ENCODE data around the gene ZSCAN18. TPM values are rescaled to one million over a fixed set of nuclear protein-coding genes. Genes with fewer than 3 reads are reported as not detected.

Gene ZSCAN18
- total and polyA plus RNA-seq, 9 of the 15 experiments (the other 6 are each of a cell fraction or from before 2014, with no cell fraction given), result 0.07 to 1.9 (median 0.31) TPM; not detected in 1

DNA sequence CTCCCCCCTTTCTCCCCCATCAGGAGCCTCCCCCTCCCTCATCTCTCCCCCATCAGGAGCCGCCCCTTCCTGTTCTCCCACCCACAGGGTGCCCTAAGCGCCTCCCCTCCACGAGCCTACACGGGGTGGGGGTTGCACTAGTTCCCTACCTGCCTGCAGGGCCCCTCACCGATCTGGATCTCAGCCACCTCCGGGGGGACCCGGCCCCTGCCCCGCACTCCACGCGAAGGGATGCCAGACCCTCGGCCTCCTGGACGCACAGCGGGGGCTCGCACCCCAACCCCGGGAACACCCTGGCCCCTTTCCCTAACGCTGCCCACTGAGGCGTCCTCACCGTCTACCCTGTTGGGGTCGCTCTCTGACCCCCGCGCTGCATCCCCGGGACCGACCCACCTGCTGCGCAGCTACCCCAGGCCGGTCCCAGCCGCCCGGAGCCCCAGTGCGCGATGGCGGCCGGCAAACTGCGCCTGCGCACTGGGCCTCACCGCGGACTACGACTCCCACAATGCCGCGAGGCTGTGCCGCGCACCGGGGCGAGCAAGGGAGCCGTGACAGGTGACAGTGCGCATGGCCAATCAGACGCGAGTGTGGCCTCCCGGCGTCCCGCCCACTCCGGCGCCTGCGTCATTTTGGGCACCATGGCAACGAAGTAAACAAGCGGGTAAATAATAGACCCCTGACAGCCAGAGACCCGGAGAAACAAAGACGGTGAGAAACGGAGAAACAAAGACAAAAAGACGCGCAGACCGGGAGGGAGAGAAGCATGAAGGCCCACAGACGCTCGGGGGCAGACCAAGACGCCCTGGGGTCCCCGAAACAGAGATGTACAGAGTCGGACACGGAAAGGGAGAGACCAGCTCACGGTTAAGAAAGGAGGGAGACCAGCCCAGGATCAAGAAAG is at the start of gene ZSCAN18 (continued):
- TF ChIP-seq, protein P1, sequence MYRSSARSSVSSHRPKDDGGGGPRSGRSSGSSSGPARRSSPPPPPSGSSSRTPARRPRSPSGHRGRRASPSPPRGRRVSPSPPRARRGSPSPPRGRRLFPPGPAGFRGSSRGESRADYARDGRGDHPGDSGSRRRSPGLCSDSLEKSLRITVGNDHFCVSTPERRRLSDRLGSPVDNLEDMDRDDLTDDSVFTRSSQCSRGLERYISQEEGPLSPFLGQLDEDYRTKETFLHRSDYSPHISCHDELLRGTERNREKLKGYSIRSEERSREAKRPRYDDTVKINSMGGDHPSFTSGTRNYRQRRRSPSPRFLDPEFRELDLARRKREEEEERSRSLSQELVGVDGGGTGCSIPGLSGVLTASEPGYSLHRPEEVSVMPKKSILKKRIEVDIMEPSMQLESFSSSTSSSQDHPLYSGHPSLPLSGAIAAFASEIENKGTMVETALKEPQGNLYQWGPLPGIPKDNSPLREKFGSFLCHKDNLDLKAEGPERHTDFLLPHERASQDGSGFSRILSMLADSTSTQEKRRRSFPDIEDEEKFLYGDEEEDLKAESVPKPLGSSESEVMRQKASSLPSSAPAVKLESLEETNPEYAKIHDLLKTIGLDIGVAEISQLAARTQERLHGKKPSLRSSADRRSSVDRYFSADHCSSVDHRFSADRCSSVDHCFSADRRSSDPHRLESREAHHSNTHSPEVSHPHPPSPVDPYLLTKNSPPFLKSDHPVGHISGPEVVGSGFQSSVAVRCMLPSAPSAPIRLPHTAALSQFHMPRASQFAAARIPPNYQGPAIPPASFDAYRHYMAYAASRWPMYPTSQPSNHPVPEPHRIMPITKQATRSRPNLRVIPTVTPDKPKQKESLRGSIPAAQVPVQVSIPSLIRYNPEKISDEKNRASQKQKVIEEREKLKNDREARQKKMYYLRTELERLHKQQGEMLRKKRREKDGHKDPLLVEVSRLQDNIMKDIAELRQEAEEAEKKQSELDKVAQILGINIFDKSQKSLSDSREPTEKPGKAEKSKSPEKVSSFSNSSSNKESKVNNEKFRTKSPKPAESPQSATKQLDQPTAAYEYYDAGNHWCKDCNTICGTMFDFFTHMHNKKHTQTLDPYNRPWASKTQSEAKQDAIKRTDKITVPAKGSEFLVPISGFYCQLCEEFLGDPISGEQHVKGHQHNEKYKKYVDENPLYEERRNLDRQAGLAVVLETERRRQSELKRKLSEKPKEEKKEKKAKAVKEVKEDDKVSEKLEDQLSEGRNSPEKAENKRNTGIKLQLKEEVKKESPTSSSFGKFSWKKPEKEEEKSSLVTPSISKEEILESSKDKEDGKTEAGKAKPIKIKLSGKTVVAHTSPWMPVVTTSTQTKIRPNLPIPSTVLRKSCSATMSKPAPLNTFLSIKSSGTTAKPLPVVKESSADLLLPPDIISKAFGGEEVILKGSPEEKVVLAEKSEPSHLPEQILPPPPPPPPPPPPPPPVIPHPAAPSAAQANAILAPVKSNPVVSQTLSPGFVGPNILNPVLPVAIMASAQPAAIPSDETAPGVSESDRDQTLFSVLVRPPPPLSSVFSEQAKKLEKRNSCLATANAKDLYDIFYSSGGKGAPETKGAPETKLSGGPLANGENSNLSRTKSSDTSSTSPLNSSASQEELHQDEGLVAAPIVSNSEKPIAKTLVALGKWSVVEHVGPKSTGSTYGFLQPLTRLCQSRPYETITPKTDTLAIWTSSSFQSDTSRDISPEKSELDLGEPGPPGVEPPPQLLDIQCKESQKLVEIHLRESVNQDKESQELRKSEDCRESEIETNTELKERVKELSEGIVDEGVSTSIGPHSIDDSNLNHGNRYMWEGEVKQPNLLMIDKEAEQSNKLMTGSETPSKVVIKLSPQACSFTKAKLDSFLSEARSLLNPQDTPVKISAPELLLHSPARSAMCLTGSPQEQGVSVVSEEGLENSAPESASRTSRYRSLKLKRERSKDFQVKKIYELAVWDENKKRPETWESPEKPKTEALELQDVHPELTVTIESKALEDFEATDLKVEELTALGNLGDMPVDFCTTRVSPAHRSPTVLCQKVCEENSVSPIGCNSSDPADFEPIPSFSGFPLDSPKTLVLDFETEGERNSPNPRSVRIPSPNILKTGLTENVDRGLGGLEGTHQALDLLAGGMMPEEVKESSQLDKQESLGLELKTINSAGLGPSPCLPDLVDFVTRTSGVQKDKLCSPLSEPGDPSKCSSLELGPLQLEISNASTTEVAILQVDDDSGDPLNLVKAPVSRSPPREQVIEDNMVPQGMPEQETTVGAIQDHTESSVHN (IDR thresholded peaks at IDR 0.05; ENCODE audit: borderline replicate concordance in 1 of 2, low read depth in 1 of 2), result no peak
- TF ChIP-seq TFAM (CRISPR knock-in tag; conservative IDR thresholded peaks at IDR 0.05), result no peak
- peak; percentile 43; the same call in 1 of the 2 replicates for TF ChIP-seq ATF7 (IDR thresholded peaks at IDR 0.05)
- TF ChIP-seq, protein P2, sequence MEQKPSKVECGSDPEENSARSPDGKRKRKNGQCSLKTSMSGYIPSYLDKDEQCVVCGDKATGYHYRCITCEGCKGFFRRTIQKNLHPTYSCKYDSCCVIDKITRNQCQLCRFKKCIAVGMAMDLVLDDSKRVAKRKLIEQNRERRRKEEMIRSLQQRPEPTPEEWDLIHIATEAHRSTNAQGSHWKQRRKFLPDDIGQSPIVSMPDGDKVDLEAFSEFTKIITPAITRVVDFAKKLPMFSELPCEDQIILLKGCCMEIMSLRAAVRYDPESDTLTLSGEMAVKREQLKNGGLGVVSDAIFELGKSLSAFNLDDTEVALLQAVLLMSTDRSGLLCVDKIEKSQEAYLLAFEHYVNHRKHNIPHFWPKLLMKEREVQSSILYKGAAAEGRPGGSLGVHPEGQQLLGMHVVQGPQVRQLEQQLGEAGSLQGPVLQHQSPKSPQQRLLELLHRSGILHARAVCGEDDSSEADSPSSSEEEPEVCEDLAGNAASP (IDR thresholded peaks at IDR 0.05), result no peak
- TF ChIP-seq, protein P3, sequence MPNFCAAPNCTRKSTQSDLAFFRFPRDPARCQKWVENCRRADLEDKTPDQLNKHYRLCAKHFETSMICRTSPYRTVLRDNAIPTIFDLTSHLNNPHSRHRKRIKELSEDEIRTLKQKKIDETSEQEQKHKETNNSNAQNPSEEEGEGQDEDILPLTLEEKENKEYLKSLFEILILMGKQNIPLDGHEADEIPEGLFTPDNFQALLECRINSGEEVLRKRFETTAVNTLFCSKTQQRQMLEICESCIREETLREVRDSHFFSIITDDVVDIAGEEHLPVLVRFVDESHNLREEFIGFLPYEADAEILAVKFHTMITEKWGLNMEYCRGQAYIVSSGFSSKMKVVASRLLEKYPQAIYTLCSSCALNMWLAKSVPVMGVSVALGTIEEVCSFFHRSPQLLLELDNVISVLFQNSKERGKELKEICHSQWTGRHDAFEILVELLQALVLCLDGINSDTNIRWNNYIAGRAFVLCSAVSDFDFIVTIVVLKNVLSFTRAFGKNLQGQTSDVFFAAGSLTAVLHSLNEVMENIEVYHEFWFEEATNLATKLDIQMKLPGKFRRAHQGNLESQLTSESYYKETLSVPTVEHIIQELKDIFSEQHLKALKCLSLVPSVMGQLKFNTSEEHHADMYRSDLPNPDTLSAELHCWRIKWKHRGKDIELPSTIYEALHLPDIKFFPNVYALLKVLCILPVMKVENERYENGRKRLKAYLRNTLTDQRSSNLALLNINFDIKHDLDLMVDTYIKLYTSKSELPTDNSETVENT (CRISPR knock-in tag; IDR thresholded peaks at IDR 0.05), result no peak
